Astrocyte (in vitro differentiated cells and primary cell): Measurements from ENCODE around the gene ALPP. TPM values are rescaled to one million over a fixed set of nuclear protein-coding genes. Genes with fewer than 3 reads are reported as not detected.
A peak's percentile ranks its signal among the peaks of the same experiment; 100 is the strongest.
"Not testable (repeated sequence)": the region's sequence is repeated elsewhere in the genome, so short reads cannot be mapped to it uniquely, and the experiment has no call there.

Source experiments
- DNase-seq: peaks from one replicate; pipeline ENCODE4 v3.0.0-alpha.2; 2010; ENCODE audit warnings: low read depth
- FAIRE-seq: peaks from 2 replicates; lab custom pipeline; 2011; peaks lifted over from hg19 to GRCh38; lab: Jason Lieb, UNC
- H2AFZ ChIP-seq: 2 replicates; pipeline ENCODE4 v1.6.0; 2012; ENCODE audit warnings: low read depth, low read length, inconsistent platforms
- H3K27ac ChIP-seq: 2 replicates; pipeline ENCODE4 v1.5.1; 2011; ENCODE audit warnings: low read depth, low read length, inconsistent platforms
- H3K27me3 ChIP-seq: 2 replicates; pipeline ENCODE4 v1.6.0; 2011; ENCODE audit warnings: low read length, inconsistent platforms; ENCODE audit not compliant: insufficient read depth
- H3K36me3 ChIP-seq: 2 replicates; pipeline ENCODE4 v1.5.1; 2011; ENCODE audit warnings: low read length, inconsistent platforms; ENCODE audit not compliant: insufficient read depth
- H3K4me1 ChIP-seq: 2 replicates; pipeline ENCODE4 v1.5.1; 2011; ENCODE audit warnings: low read length, inconsistent platforms; ENCODE audit not compliant: insufficient read depth
- H3K4me2 ChIP-seq: 2 replicates; pipeline ENCODE4 v1.6.0; 2012; ENCODE audit warnings: low read length, inconsistent platforms
- H3K4me3 ChIP-seq: 2 replicates; pipeline ENCODE4 v1.5.1; 2011; ENCODE audit warnings: low read depth, mild to moderate bottlenecking, low read length, inconsistent platforms; ENCODE audit not compliant: insufficient read depth
- H3K79me2 ChIP-seq: 2 replicates; pipeline ENCODE4 v1.6.0; 2012; ENCODE audit warnings: mild to moderate bottlenecking, low read length, inconsistent platforms; ENCODE audit not compliant: insufficient read depth
- H3K9ac ChIP-seq: 2 replicates; pipeline ENCODE4 v1.6.0; 2012; ENCODE audit warnings: mild to moderate bottlenecking, low read length, inconsistent platforms
- H3K9me3 ChIP-seq: 2 replicates; pipeline ENCODE4 v1.5.1; 2012; ENCODE audit warnings: low read depth, mild to moderate bottlenecking, low read length, inconsistent platforms; ENCODE audit not compliant: insufficient read depth
- H4K20me1 ChIP-seq: 2 replicates; pipeline ENCODE4 v1.6.0; 2012; ENCODE audit warnings: low read length, inconsistent platforms; ENCODE audit not compliant: insufficient read depth
- H3K27ac Mint-ChIP-seq: one replicate; pipeline ENCODE4 v1.8.0; 2021; ENCODE audit warnings: mild to moderate bottlenecking, mixed read lengths; ENCODE audit not compliant: unreplicated experiment
- H3K27me3 Mint-ChIP-seq: one replicate; pipeline ENCODE4 v1.8.0; 2021; ENCODE audit warnings: low read depth, mixed read lengths; ENCODE audit not compliant: unreplicated experiment
- H3K36me3 Mint-ChIP-seq: one replicate; pipeline ENCODE4 v1.8.0; 2021; ENCODE audit warnings: low read depth, mixed read lengths; ENCODE audit not compliant: unreplicated experiment
- H3K4me1 Mint-ChIP-seq: one replicate; pipeline ENCODE4 v1.8.0; 2021; ENCODE audit warnings: low read depth, mixed read lengths; ENCODE audit not compliant: unreplicated experiment
- H3K4me3 Mint-ChIP-seq: one replicate; pipeline ENCODE4 v1.8.0; 2021; ENCODE audit warnings: mild to moderate bottlenecking, moderate library complexity, mixed read lengths; ENCODE audit not compliant: unreplicated experiment
- H3K9me3 Mint-ChIP-seq: one replicate; pipeline ENCODE4 v1.8.0; 2021; ENCODE audit warnings: mild to moderate bottlenecking, mixed read lengths; ENCODE audit not compliant: unreplicated experiment
- CTCF ChIP-seq: IDR thresholded peaks from 2 replicates; pipeline ENCODE4 v1.5.1; 2011; ENCODE audit warnings: low read depth, mild to moderate bottlenecking, inconsistent platforms, low read length, moderate library complexity; ENCODE audit not compliant: insufficient read depth
- EZH2 ChIP-seq: IDR thresholded peaks from 2 replicates; pipeline ENCODE4 v1.6.1; 2012; ENCODE audit warnings: mild to moderate bottlenecking, low read length, inconsistent platforms; ENCODE audit not compliant: insufficient read depth
- total RNA-seq: library from RNA; stranded (reverse); gene quantifications from 2 replicates; pipeline ENCODE4 v1.2.1, GENCODE V29; 2021

The ALPP gene
- total RNA-seq, 1 donor from 2014 or later, result 0.32 TPM

- Histone ChIP-seq H3K27ac (no peak overlapping the region), H3K9me3 (peaks cover 16% of the 10 kb centered on the region), H3K79me2 (no peaks in the 10 kb centered on the region), H2AFZ (no peak overlapping the region), H3K9ac (no peak overlapping the region), H3K4me3 (no peak overlapping the region), H3K36me3 (no peaks in the 10 kb centered on the region), H4K20me1 (no peaks in the 10 kb centered on the region), H3K4me1 (no peaks in the 10 kb centered on the region), H3K4me2 (no peak overlapping the region), H3K27me3 (peaks cover 59% of the 10 kb centered on the region)
- TF ChIP-seq EZH2 (no peak), CTCF (no peak)
- Mint-ChIP-seq H3K27me3 (peaks cover 72% of the 10 kb centered on the region), H3K27ac (no peak overlapping the region), H3K4me3 (no peak overlapping the region), H3K9me3 (peaks cover 12% of the 10 kb centered on the region), H3K4me1 (no peaks in the 10 kb centered on the region), H3K36me3 (no peaks in the 10 kb centered on the region)
- FAIRE-seq (no peak), DNase-seq (no peak)
These were observed 43.5 kb downstream of the ALPP start for GRCh38 chr2:232422051-232422450.

DNA sequence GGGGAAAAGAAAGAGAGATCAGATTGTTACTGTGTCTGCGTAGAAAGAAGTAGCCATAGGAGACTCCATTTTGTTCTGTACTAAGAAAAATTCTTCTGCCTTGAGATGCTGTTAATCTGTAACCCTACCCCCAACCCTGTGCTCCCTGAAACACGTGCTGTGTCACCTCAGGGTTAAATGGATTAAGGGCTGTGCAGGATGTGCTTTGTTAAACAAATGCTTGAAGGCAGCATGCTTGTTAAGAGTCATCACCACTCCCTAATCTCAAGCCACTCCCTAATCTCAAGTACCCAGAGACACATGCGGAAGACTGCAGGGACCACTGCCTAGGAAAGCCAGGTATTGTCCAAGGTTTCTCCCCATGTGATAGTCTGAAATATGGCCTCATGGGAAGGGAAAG lies 44.4 kb downstream of the ALPP start:
- Mint-ChIP-seq H3K9me3 (peaks cover 12% of the 10 kb centered on the region), H3K27me3 (peaks cover 64% of the 10 kb centered on the region)
- not testable (repeated sequence) for H3K36me3 Mint-ChIP-seq, H3K4me1 ChIP-seq, H3K4me2 ChIP-seq, FAIRE-seq, H3K36me3 ChIP-seq, H3K27ac Mint-ChIP-seq, H4K20me1 ChIP-seq, H3K79me2 ChIP-seq, H3K4me1 Mint-ChIP-seq, H2AFZ ChIP-seq, H3K4me3 Mint-ChIP-seq, H3K4me3 ChIP-seq, H3K27ac ChIP-seq, H3K9ac ChIP-seq, DNase-seq
- Histone ChIP-seq H3K9me3 (peaks cover 16% of the 10 kb centered on the region), H3K27me3 (peaks cover 58% of the 10 kb centered on the region)

DNA sequence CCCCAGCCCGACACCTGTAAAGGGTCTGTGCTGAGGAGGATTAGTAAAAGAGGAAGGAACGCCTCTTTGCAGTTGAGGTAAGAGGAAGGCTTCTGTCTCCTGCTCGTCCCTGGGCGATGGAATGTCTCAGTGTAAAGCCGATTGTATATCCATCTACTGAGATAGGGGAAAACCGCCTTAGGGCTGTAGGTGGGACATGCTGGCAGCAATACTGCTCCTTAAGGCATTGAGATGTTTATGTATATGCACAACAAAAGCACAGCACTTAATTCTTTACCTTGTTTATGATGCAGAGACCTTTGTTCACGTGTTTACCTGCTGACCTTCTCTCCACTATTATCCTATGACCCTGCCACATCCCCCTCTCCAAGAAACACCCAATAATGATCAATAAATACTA lies 44.9 kb downstream of the ALPP start:
- not testable (repeated sequence) for H3K27ac Mint-ChIP-seq, H3K4me2 ChIP-seq, H3K36me3 ChIP-seq, FAIRE-seq, H3K4me1 ChIP-seq, H3K4me3 ChIP-seq, H3K79me2 ChIP-seq, H3K9ac ChIP-seq, H2AFZ ChIP-seq, H4K20me1 ChIP-seq, H3K4me1 Mint-ChIP-seq, H3K9me3 Mint-ChIP-seq, H3K27ac ChIP-seq, H3K36me3 Mint-ChIP-seq, DNase-seq
- Histone ChIP-seq H3K27me3 (peaks cover 54% of the 10 kb centered on the region), H3K9me3 (peaks cover 16% of the 10 kb centered on the region)
- peak overlapping the region; percentile 27 for H3K4me3 Mint-ChIP-seq
- H3K27me3 Mint-ChIP-seq, result peaks cover 63% of the 10 kb centered on the region
